PC-9 (cell line): ENCODE measurements around the gene TCF4. TPM values are rescaled to one million over a fixed set of nuclear protein-coding genes. Genes with fewer than 3 reads are reported as not detected.

Experiments
- BruUV-seq: library from RNA; stranded (reverse); fragments of 400-500 nt; replicated peaks from 2 replicates; lab custom pipeline; 2021; lab: Mats Ljungman, UMichigan
- CTCF ChIA-PET: fragments of 300-600 bp; sonication (Branson Sonifier 250); formaldehyde crosslinking; loops from one replicate; lab custom pipeline; 2022; ENCODE audit warnings: antibody characterized with exemption; lab: Charles Lee
- POLR2A ChIA-PET: fragments of 300-600 bp; sonication (Branson Sonifier 250); formaldehyde crosslinking; loops from one replicate; lab custom pipeline; 2022; ENCODE audit warnings: antibody characterized with exemption; ENCODE audit not compliant: unreplicated experiment; lab: Charles Lee
- DNase-seq, 2 experiments: peaks; one replicate each; pipeline versions ENCODE4 v3.0.0 to v3.0.0-alpha.2; 2015 to 2022; ENCODE audit warnings: mixed read lengths in 1 of 2
- H2AFZ ChIP-seq: fragments of 200-600 bp; sonication (generic); 2 replicates; pipeline ENCODE4 v1.8.1; 2017; ENCODE audit warnings: antibody characterized with exemption
- H3F3A ChIP-seq: fragments of 200-600 bp; sonication (generic); 2 replicates; pipeline ENCODE4 v1.8.1; 2017; ENCODE audit warnings: antibody characterized with exemption, mild to moderate bottlenecking, low read depth; ENCODE audit not compliant: insufficient read depth
- H3K27ac ChIP-seq: fragments of 200-600 bp; sonication (generic); 2 replicates; pipeline ENCODE4 v1.6.1; 2016; ENCODE audit warnings: mixed run types
- H3K27me3 ChIP-seq: fragments of 200-600 bp; sonication (generic); 2 replicates; pipeline ENCODE4 v1.6.1; 2016; ENCODE audit warnings: low read depth, mixed run types; ENCODE audit not compliant: insufficient read depth
- H3K36me3 ChIP-seq: fragments of 200-600 bp; sonication (generic); 2 replicates; pipeline ENCODE4 v1.6.1; 2016; ENCODE audit warnings: low read depth, mixed run types
- H3K4me1 ChIP-seq: fragments of 200-600 bp; sonication (generic); replicated peaks from 2 replicates; pipeline ENCODE4 v1.6.1; 2016; ENCODE audit warnings: mixed run types; ENCODE audit not compliant: insufficient read depth
- H3K4me2 ChIP-seq: fragments of 200-600 bp; sonication (generic); 2 replicates; pipeline ENCODE4 v1.6.1; 2017; ENCODE audit warnings: mixed run types
- H3K4me3 ChIP-seq: fragments of 200-600 bp; sonication (generic); 2 replicates; pipeline ENCODE4 v1.6.1; 2016; ENCODE audit warnings: mixed run types
- H3K79me2 ChIP-seq: fragments of 200-600 bp; sonication (generic); 2 replicates; pipeline ENCODE4 v1.6.1; 2017; ENCODE audit warnings: low read depth, mixed run types
- H3K9me2 ChIP-seq: fragments of 200-600 bp; sonication (generic); 2 replicates; pipeline ENCODE4 v1.8.1; 2017; ENCODE audit warnings: mild to moderate bottlenecking; ENCODE audit not compliant: insufficient read depth
- H3K9me3 ChIP-seq: fragments of 200-600 bp; sonication (generic); 2 replicates; pipeline ENCODE4 v1.8.1; 2016; ENCODE audit warnings: low read depth; ENCODE audit not compliant: insufficient read depth
- H4K20me1 ChIP-seq: fragments of 200-600 bp; sonication (generic); 2 replicates; pipeline ENCODE4 v1.8.1; 2017; ENCODE audit not compliant: insufficient read depth
- CTCF ChIP-seq: fragments of 200-600 bp; sonication (generic); conservative IDR thresholded peaks from 2 replicates; pipeline ENCODE4 v1.6.1; 2017; ENCODE audit warnings: mixed run types, antibody characterized with exemption, mild to moderate bottlenecking, moderate library complexity
- EZH2 ChIP-seq: fragments of 200-600 bp; sonication (generic); IDR thresholded peaks from 2 replicates; pipeline ENCODE4 v1.8.0; 2017; ENCODE audit warnings: antibody characterized with exemption, low read depth
- intact Hi-C: fragments of 100-400 bp; cut with micrococcal nuclease; formaldehyde crosslinking; loops from one replicate; pipeline ENCODE4 v1.10.0; 2022; ENCODE audit not compliant: unreplicated experiment
- total RNA-seq: library from RNA; stranded (reverse); gene quantifications from 2 replicates; pipeline ENCODE4 v1.2.3, GENCODE V29; 2021

The TCF4 gene
- total RNA-seq, 1 experiment from 2014 or later = 0.74 TPM

GRCh38 chr18:55427951-55428350, 160.0 kb downstream of the TCF4 start:
- Histone ChIP-seq H3K79me2 (no peaks in the 10 kb centered on the region), H3K27me3 (no peaks in the 10 kb centered on the region), H3K36me3 (no peaks in the 10 kb centered on the region), H2AFZ (no peak overlapping the region), H3K4me2 (no peak overlapping the region), H4K20me1 (no peaks in the 10 kb centered on the region; the same call in 1 of the 2 replicates), H3K27ac (no peak overlapping the region), H3K4me3 (no peak overlapping the region), H3K9me2 (no peaks in the 10 kb centered on the region), H3K9me3 (no peaks in the 10 kb centered on the region), H3F3A (no peaks in the 10 kb centered on the region), H3K4me1 (no peaks in the 10 kb centered on the region)
- intact Hi-C loops = no loop called here
- BruUV-seq = no TSS peak
- ChIA-PET CTCF (no interaction called here), POLR2A (no interaction called here)
- TF ChIP-seq EZH2 (no peak), CTCF (no peak)
- DNase-seq = no peak

GRCh38 chr18:55425698-55426097, 162.3 kb downstream of the TCF4 start:
- H3K4me1 ChIP-seq = no peaks in the 10 kb centered on the region
- H4K20me1 ChIP-seq = no peaks in the 10 kb centered on the region; the same call in 1 of the 2 replicates
- intact Hi-C loops = no loop called here
- TF ChIP-seq EZH2 = no peak
- no peak for TF ChIP-seq CTCF
- no peak overlapping the region for H3K27ac ChIP-seq
- H3K9me3 ChIP-seq = no peaks in the 10 kb centered on the region
- no peak overlapping the region for H3K4me3 ChIP-seq
- H3K27me3 ChIP-seq = no peaks in the 10 kb centered on the region
- H3K79me2 ChIP-seq = no peaks in the 10 kb centered on the region
- no peaks in the 10 kb centered on the region for H3F3A ChIP-seq
- BruUV-seq = no TSS peak
- no peak for DNase-seq
- no peak overlapping the region for H3K4me2 ChIP-seq
- H3K9me2 ChIP-seq = no peaks in the 10 kb centered on the region
- H2AFZ ChIP-seq = no peak overlapping the region
- CTCF ChIA-PET = no interaction called here
- no peaks in the 10 kb centered on the region for H3K36me3 ChIP-seq
- POLR2A ChIA-PET = no interaction called here

GRCh38 chr18:55422456-55423180, 165.4 kb downstream of the TCF4 start:
- intact Hi-C loops = no loop called here
- DNase-seq = no peak
- no peak overlapping the region for H3K27ac ChIP-seq
- no peak for TF ChIP-seq EZH2
- TF ChIP-seq CTCF = no peak
- no peak overlapping the region for H3K4me2 ChIP-seq
- no TSS peak for BruUV-seq
- H3K36me3 ChIP-seq = no peaks in the 10 kb centered on the region
- H2AFZ ChIP-seq = no peak overlapping the region
- ChIA-PET CTCF (no interaction called here), POLR2A (no interaction called here)
- no peak overlapping the region for H3K4me3 ChIP-seq
- no peaks in the 10 kb centered on the region for H3F3A ChIP-seq
- H4K20me1 ChIP-seq = no peaks in the 10 kb centered on the region; the same call in 1 of the 2 replicates
- no peaks in the 10 kb centered on the region for H3K9me3 ChIP-seq
- H3K4me1 ChIP-seq = no peaks in the 10 kb centered on the region
- H3K27me3 ChIP-seq = no peaks in the 10 kb centered on the region
- H3K79me2 ChIP-seq = no peaks in the 10 kb centered on the region
- H3K9me2 ChIP-seq = no peaks in the 10 kb centered on the region
